SK-N-SH (cell line): ENCODE measurements around the gene LONRF2. TPM values are rescaled to one million over a fixed set of nuclear protein-coding genes. Genes with fewer than 3 reads are reported as not detected.

Experiments
- CTCF ChIA-PET: fragments of 300-600, 350-600 bp; formaldehyde crosslinking; extraction: SDS; loops from one replicate; lab custom pipeline; 2021; lab: Yijun Ruan, JAX
- POLR2A ChIA-PET: fragments of 350-600 bp; sonication (Branson Sonifier 250); formaldehyde crosslinking; extraction: SDS; loops from one replicate; lab custom pipeline; 2020; ENCODE audit warnings: antibody characterized with exemption, inconsistent platforms; lab: Yijun Ruan, JAX
- DNase-seq: peaks from one replicate; pipeline ENCODE4 v3.0.0; 2012
- H2AFZ ChIP-seq: fragments of 200-600 bp; sonication (generic); 2 replicates; pipeline ENCODE4 v1.8.1; 2016; ENCODE audit warnings: antibody characterized with exemption, mild to moderate bottlenecking, low read depth
- H3F3A ChIP-seq: fragments of 200-600 bp; sonication (generic); replicated peaks from 2 replicates; pipeline ENCODE3; 2016; ENCODE audit warnings: antibody characterized with exemption, mild to moderate bottlenecking; ENCODE audit not compliant: insufficient read depth
- H3K27ac ChIP-seq, 2 experiments: fragments of 200-500 bp in 1 of 2; fragments of 200-600 bp in 1 of 2; sonication (Bioruptor generic) in 1 of 2; sonication (generic), shearing (Covaris generic) in 1 of 2; 2 replicates each; pipeline versions ENCODE4 v1.5.1 to v1.6.1; 2014 to 2016; ENCODE audit warnings: low read depth in 2 of 2, inconsistent platforms in 1 of 2, low read length in 1 of 2, mild to moderate bottlenecking in 1 of 2, mixed read lengths in 1 of 2
- H3K27me3 ChIP-seq: fragments of 200-600 bp; sonication (generic), shearing (Covaris generic); 2 replicates; pipeline ENCODE4 v1.6.1; 2016; ENCODE audit warnings: mixed run types; ENCODE audit not compliant: insufficient read depth
- H3K36me3 ChIP-seq, 2 experiments: fragments of 200-500 bp in 1 of 2; fragments of 200-600 bp in 1 of 2; sonication (Bioruptor generic) in 1 of 2; sonication (generic) in 1 of 2; replicated peaks in 1 of 2; 2 replicates each; pipeline versions ENCODE3 to v1.5.1; 2014 to 2016; ENCODE audit warnings: low read length in 1 of 2, mild to moderate bottlenecking in 1 of 2; ENCODE audit not compliant: insufficient read depth in 2 of 2, control insufficient read depth in 1 of 2
- H3K4me1 ChIP-seq, 2 experiments: fragments of 200-500 bp in 1 of 2; fragments of 200-600 bp in 1 of 2; sonication (Bioruptor generic) in 1 of 2; sonication (generic), shearing (Covaris generic) in 1 of 2; 2 replicates each; pipeline versions ENCODE4 v1.5.1 to v1.6.1; 2014 to 2016; ENCODE audit warnings: low read depth in 1 of 2, low read length in 1 of 2, mixed run types in 1 of 2; ENCODE audit not compliant: insufficient read depth in 2 of 2, control insufficient read depth in 1 of 2
- H3K4me2 ChIP-seq: fragments of 200-600 bp; sonication (generic), shearing (Covaris generic); 2 replicates; pipeline ENCODE4 v1.6.1; 2017; ENCODE audit warnings: mixed run types
- H3K4me3 ChIP-seq, 2 experiments: fragments of 200-500 bp in 1 of 2; fragments of 200-600 bp in 1 of 2; sonication (Bioruptor generic) in 1 of 2; sonication (generic), shearing (Covaris generic) in 1 of 2; 2 replicates each; pipeline versions ENCODE4 v1.5.1 to v1.8.1; 2014 to 2016; ENCODE audit warnings: low read depth in 2 of 2, inconsistent platforms in 1 of 2, low read length in 1 of 2, mild to moderate bottlenecking in 1 of 2, mixed read lengths in 1 of 2, moderate library complexity in 1 of 2
- H3K79me2 ChIP-seq: fragments of 200-600 bp; sonication (generic); 2 replicates; pipeline ENCODE4 v1.8.1; 2017; ENCODE audit warnings: mild to moderate bottlenecking; ENCODE audit not compliant: insufficient read depth
- H3K9ac ChIP-seq: fragments of 200-600 bp; sonication (generic); 2 replicates; pipeline ENCODE4 v1.6.1; 2017; ENCODE audit warnings: mixed run types
- H3K9me2 ChIP-seq: fragments of 200-600 bp; sonication (generic); 2 replicates; pipeline ENCODE4 v1.6.1; 2017; ENCODE audit warnings: mixed run types
- H3K9me3 ChIP-seq: fragments of 200-600 bp; sonication (generic); 2 replicates; pipeline ENCODE4 v1.6.1; 2017; ENCODE audit warnings: mixed run types, mild to moderate bottlenecking, moderate library complexity
- H4K20me1 ChIP-seq: fragments of 200-600 bp; sonication (generic); 2 replicates; pipeline ENCODE4 v1.6.1; 2017; ENCODE audit warnings: mild to moderate bottlenecking, mixed run types; ENCODE audit not compliant: insufficient read depth
- CHD2 ChIP-seq: fragments of 150-350 bp; IDR thresholded peaks from 2 replicates; pipeline ENCODE4 v1.6.1; 2018; ENCODE audit warnings: low read length; ENCODE audit not compliant: partially characterized antibody
- ELF1 ChIP-seq: IDR thresholded peaks from 2 replicates; pipeline ENCODE4 v1.4.0; 2012
- EP300 ChIP-seq, 2 experiments: IDR thresholded peaks; 2 replicates each; pipeline versions ENCODE4 v1.4.0 to v1.6.1; 2012; ENCODE audit warnings: borderline replicate concordance in 1 of 2, low read depth in 1 of 2, low read length in 1 of 2
- FOSL2 ChIP-seq: IDR thresholded peaks from 2 replicates; pipeline ENCODE4 v1.4.0; 2012; ENCODE audit warnings: low read depth, mild to moderate bottlenecking, moderate library complexity, borderline replicate concordance
- FOXJ3 ChIP-seq: sonication (generic); formaldehyde crosslinking; IDR thresholded peaks from 2 replicates; pipeline ENCODE4 v1.5.1; 2020; ENCODE audit warnings: mild to moderate bottlenecking, missing genetic modification reagents
- FOXM1 ChIP-seq: IDR thresholded peaks from 2 replicates; pipeline ENCODE4 v1.4.0; 2012; ENCODE audit warnings: low read depth, mild to moderate bottlenecking
- GATA2 ChIP-seq: sonication (generic); formaldehyde crosslinking; IDR thresholded peaks from 2 replicates; pipeline ENCODE4 v1.5.0; 2020; ENCODE audit warnings: mild to moderate bottlenecking, missing genetic modification reagents
- JUND ChIP-seq: IDR thresholded peaks from 2 replicates; pipeline ENCODE4 v1.4.0; 2012
- NFIC ChIP-seq: IDR thresholded peaks from 2 replicates; pipeline ENCODE4 v1.4.0; 2012; ENCODE audit warnings: borderline replicate concordance
- POLR2AphosphoS5 ChIP-seq: IDR thresholded peaks from 2 replicates; pipeline ENCODE4 v1.6.1; 2012; ENCODE audit warnings: low read depth, low read length
- RCOR1 ChIP-seq: fragments of 150-350 bp; IDR thresholded peaks from 2 replicates; pipeline ENCODE4 v1.6.1; 2017; ENCODE audit warnings: antibody characterized with exemption, low read length
- RFX5 ChIP-seq: IDR thresholded peaks from 2 replicates; pipeline ENCODE4 v1.6.1; 2012; ENCODE audit warnings: mild to moderate bottlenecking, improper control_type of control experiment, low read length
- RXRA ChIP-seq: IDR thresholded peaks from 2 replicates; pipeline ENCODE4 v1.4.0; 2012; ENCODE audit warnings: low read depth, mild to moderate bottlenecking, borderline replicate concordance
- SIN3A ChIP-seq: IDR thresholded peaks from 2 replicates; pipeline ENCODE4 v1.6.1; 2012; ENCODE audit warnings: low read depth, mild to moderate bottlenecking, low read length, moderate library complexity, borderline replicate concordance
- SMC3 ChIP-seq: IDR thresholded peaks from 2 replicates; pipeline ENCODE4 v1.6.1; 2012; ENCODE audit warnings: low read depth, low read length, improper control_type of control experiment
- TAF1 ChIP-seq: IDR thresholded peaks from 2 replicates; pipeline ENCODE4 v1.6.1; 2012; ENCODE audit warnings: low read depth, mild to moderate bottlenecking, low read length, moderate library complexity, borderline replicate concordance
- TEAD4 ChIP-seq: IDR thresholded peaks from 2 replicates; pipeline ENCODE4 v1.4.0; 2012; ENCODE audit warnings: mild to moderate bottlenecking, borderline replicate concordance; ENCODE audit not compliant: insufficient read depth
- YY1 ChIP-seq: IDR thresholded peaks from 2 replicates; pipeline ENCODE4 v1.4.0; 2012; ENCODE audit warnings: low read depth, mild to moderate bottlenecking
- WGBS: methylation state at CpG from one replicate; pipeline ENCODE4 v1.1.6; 2017; ENCODE audit warnings: low lambda C conversion rate; 5-methylcytosine and 5-hydroxymethylcytosine counted together
- polyA plus RNA-seq, 3 experiments: library from polyadenylated mRNA; depleted of rRNA; stranded (reverse); fragments of >200 nt; gene quantifications; 2 replicates each; pipeline ENCODE4 v1.2.3, GENCODE V29; 2012
- TF ChIP-seq, protein P1 (sequence below): fragments of 200-600 bp; sonication (generic); IDR thresholded peaks from 2 replicates; pipeline ENCODE4 v1.6.1; 2017; ENCODE audit warnings: antibody characterized with exemption, mild to moderate bottlenecking, moderate library complexity
- TF ChIP-seq, protein P2 (sequence below): fragments of 150-350 bp; IDR thresholded peaks from 2 replicates; pipeline ENCODE4 v1.6.1; 2017; ENCODE audit warnings: antibody characterized with exemption, low read length, low read depth, borderline replicate concordance
- TF ChIP-seq, protein P3 (sequence below): IDR thresholded peaks from 2 replicates; pipeline ENCODE4 v1.4.0; 2012; ENCODE audit warnings: low read depth, borderline replicate concordance

The LONRF2 gene
- polyA plus RNA-seq, 1 of the 3 experiments (the other 2 are of a cell fraction): 2.0 TPM

DNA sequence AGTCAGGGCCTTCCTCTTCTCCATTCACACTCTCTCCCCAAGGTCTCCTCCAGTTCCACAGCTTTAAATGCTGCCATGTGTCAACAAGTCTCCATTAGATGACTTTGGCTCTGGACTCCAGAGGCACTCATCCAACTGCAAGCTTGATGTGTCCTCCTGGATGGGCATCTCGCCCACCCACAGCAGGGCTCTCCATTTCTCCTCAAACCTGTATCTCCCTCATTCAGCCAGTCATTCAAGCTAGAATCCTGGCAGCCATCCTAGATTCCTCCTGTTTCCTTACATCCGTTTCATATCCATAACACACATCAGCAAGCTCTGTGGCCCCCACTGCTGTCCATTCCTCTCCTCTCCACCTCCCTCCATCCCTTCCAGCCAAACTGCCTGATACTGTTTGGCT, 91.5 kb downstream of the LONRF2 start (continued):
- TF ChIP-seq RXRA (no peak), TEAD4 (no peak)

DNA sequence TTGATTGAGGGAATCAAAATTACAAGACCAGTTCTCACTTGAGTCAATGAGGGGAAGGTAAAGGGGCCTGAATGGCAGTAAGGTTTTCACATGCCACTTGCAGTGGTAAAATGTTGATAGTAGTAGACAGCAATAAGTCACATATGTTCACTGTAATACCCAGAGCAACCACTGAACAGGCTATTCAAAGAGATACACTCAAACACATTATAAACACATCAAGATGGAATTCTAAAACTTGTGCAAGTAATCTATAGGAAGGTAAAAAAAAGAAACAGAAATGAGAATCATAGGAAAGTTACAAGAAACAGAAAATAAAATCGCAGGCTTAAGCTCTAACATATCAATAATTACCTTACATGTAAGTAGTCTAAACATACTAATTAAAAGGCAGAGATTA, 93.3 kb downstream of the LONRF2 start:
- Histone ChIP-seq H3K9me3 (no peaks in the 10 kb centered on the region), H3K27me3 (no peaks in the 10 kb centered on the region; the same call in 1 of the 2 replicates), H3K9me2 (no peaks in the 10 kb centered on the region), H3K4me1 (peaks cover 0 to 14% of the 10 kb centered on the region in 2 experiments; a peak in 2 of 4 replicates), H3F3A (no peaks in the 10 kb centered on the region), H3K4me2 (no peak overlapping the region), H3K27ac (no peak overlapping the region), H3K4me3 (no peak overlapping the region), H3K9ac (no peak overlapping the region), H4K20me1 (no peaks in the 10 kb centered on the region), H3K36me3 (no peaks in the 10 kb centered on the region), H2AFZ (no peak overlapping the region), H3K79me2 (no peaks in the 10 kb centered on the region)
- DNase-seq: no peak
- no peak for TF ChIP-seq FOSL2
- TF ChIP-seq, protein P1, sequence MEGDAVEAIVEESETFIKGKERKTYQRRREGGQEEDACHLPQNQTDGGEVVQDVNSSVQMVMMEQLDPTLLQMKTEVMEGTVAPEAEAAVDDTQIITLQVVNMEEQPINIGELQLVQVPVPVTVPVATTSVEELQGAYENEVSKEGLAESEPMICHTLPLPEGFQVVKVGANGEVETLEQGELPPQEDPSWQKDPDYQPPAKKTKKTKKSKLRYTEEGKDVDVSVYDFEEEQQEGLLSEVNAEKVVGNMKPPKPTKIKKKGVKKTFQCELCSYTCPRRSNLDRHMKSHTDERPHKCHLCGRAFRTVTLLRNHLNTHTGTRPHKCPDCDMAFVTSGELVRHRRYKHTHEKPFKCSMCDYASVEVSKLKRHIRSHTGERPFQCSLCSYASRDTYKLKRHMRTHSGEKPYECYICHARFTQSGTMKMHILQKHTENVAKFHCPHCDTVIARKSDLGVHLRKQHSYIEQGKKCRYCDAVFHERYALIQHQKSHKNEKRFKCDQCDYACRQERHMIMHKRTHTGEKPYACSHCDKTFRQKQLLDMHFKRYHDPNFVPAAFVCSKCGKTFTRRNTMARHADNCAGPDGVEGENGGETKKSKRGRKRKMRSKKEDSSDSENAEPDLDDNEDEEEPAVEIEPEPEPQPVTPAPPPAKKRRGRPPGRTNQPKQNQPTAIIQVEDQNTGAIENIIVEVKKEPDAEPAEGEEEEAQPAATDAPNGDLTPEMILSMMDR: peak; percentile 10; the same call in 1 of the 2 replicates
- WGBS: 80% methylated on average over 1 of the region's 1 CpG
- ChIA-PET POLR2A (no interaction called here), CTCF (interaction anchor here (0.7 to 1.8 kb wide), 8 partner anchors 9 to 32 kb away, joined by 3 to 7 read pairs (median 4); no protein-coding TSS in a partner anchor)

DNA sequence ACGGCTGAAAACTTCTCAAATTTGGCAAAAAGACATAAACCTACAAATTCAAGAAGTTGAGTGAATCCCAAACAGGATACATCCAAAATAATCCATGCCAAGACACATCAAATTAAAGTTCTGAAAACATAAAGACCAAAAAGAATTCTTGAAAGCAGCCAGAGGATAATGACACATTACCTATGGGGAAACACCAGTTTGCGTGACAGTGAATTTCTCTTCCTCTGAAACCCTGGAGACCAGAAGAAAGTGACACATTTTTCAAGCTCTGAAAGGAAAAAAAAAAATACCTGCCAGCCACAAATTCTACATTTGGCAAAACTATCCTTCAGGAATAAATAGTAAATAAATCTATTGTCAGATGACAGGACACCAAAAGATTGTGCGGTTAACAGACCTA, 93.9 kb downstream of the LONRF2 start:
- Histone ChIP-seq H3K9me3 (no peaks in the 10 kb centered on the region), H3K27me3 (no peaks in the 10 kb centered on the region; the same call in 1 of the 2 replicates), H3K27ac (no peak overlapping the region), H3K9ac (no peak overlapping the region), H4K20me1 (no peaks in the 10 kb centered on the region), H3K4me2 (no peak overlapping the region), H3K4me1 (peaks cover 0 to 14% of the 10 kb centered on the region in 2 experiments; a peak in 2 of 4 replicates), H3K79me2 (no peaks in the 10 kb centered on the region), H3F3A (no peaks in the 10 kb centered on the region), H3K36me3 (no peaks in the 10 kb centered on the region), H3K9me2 (no peaks in the 10 kb centered on the region), H2AFZ (no peak overlapping the region), H3K4me3 (no peak overlapping the region)
- ChIA-PET POLR2A (no interaction called here), CTCF (interaction anchor here (1.2 to 1.8 kb wide), 6 partner anchors 8 to 35 kb away, joined by 3 to 8 read pairs (median 4); no protein-coding TSS in a partner anchor)
- TF ChIP-seq RCOR1 (no peak), SMC3 (no peak), EP300 (IDR thresholded peaks at IDR 0.05; ENCODE audit: borderline replicate concordance in 1 of 2, low read depth in 1 of 2, low read length in 1 of 2) (no peak), ELF1 (no peak), TEAD4 (no peak), RFX5 (no peak), FOSL2 (no peak), FOXM1 (no peak), NFIC (no peak), POLR2AphosphoS5 (no peak), YY1 (no peak), FOXJ3 (no peak), CHD2 (no peak), JUND (no peak), SIN3A (no peak), TAF1 (no peak), GATA2 (CRISPR knock-in tag) (no peak)
- TF ChIP-seq, protein P2, sequence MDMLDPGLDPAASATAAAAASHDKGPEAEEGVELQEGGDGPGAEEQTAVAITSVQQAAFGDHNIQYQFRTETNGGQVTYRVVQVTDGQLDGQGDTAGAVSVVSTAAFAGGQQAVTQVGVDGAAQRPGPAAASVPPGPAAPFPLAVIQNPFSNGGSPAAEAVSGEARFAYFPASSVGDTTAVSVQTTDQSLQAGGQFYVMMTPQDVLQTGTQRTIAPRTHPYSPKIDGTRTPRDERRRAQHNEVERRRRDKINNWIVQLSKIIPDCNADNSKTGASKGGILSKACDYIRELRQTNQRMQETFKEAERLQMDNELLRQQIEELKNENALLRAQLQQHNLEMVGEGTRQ: no peak
- TF ChIP-seq, protein P3, sequence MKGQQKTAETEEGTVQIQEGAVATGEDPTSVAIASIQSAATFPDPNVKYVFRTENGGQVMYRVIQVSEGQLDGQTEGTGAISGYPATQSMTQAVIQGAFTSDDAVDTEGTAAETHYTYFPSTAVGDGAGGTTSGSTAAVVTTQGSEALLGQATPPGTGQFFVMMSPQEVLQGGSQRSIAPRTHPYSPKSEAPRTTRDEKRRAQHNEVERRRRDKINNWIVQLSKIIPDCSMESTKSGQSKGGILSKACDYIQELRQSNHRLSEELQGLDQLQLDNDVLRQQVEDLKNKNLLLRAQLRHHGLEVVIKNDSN: no peak
- 74% methylated on average over 3 of the region's 3 CpGs for WGBS
- DNase-seq: no peak
